Common myeloid progenitor, CD34-positive (primary cell): Measurements from ENCODE around the gene NKIRAS1.
A peak's percentile ranks its signal among the peaks of the same experiment; 100 is the strongest.

Experiments used
- CTCF ChIA-PET: fragments of 350-600 bp; sonication (Branson Sonifier 250); formaldehyde crosslinking; loops from one replicate; lab custom pipeline; 2021; ENCODE audit warnings: antibody characterized with exemption; lab: Charles Lee
- POLR2A ChIA-PET: fragments of 350-600 bp; sonication (Branson Sonifier 250); formaldehyde crosslinking; loops from one replicate; lab custom pipeline; 2021; ENCODE audit warnings: antibody characterized with exemption; lab: Charles Lee
- DNase-seq, 3 donors: peaks; one replicate each; pipeline versions ENCODE4 v3.0.0 to v3.0.0-alpha.2; 2013
- H3K27ac ChIP-seq, 2 experiments: 1 replicate in 1 of 2; 2 replicates in 1 of 2; pipeline ENCODE4 v1.7.0; 2013; ENCODE audit warnings: inconsistent platforms in 2 of 2, low read length in 2 of 2, mild to moderate bottlenecking in 2 of 2, low read depth in 1 of 2, moderate library complexity in 1 of 2; ENCODE audit not compliant: severe bottlenecking in 2 of 2, insufficient read depth in 1 of 2, poor library complexity in 1 of 2
- H3K27me3 ChIP-seq, 5 experiments: replicated peaks in 2 of 5; 1 replicate in 3 of 5; 2 replicates in 2 of 5; pipeline versions ENCODE4 v1.6.1 to v1.7.0; 2013; ENCODE audit warnings: low read length in 4 of 5, mild to moderate bottlenecking in 2 of 5, moderate library complexity in 2 of 5, inconsistent platforms in 1 of 5; ENCODE audit not compliant: insufficient read depth in 5 of 5, control insufficient read depth in 4 of 5
- H3K36me3 ChIP-seq, 4 experiments: 1 replicate in 2 of 4; 2 replicates in 2 of 4; pipeline versions ENCODE4 v1.6.1 to v1.7.0; 2013; ENCODE audit warnings: low read length in 3 of 4, control low read depth in 1 of 4, mild to moderate bottlenecking in 1 of 4; ENCODE audit not compliant: control insufficient read depth in 4 of 4, insufficient read depth in 4 of 4
- H3K4me1 ChIP-seq, 4 experiments: 1 replicate in 3 of 4; 2 replicates in 1 of 4; pipeline versions ENCODE4 v1.6.1 to v1.7.1; 2013; ENCODE audit warnings: low read length in 3 of 4, mild to moderate bottlenecking in 3 of 4, control low read depth in 1 of 4, inconsistent platforms in 1 of 4, moderate library complexity in 1 of 4; ENCODE audit not compliant: control insufficient read depth in 4 of 4, insufficient read depth in 4 of 4; ENCODE audit errors: control extremely low read depth in 1 of 4
- H3K4me3 ChIP-seq, 7 experiments: 1 replicate in 4 of 7; 2 replicates in 3 of 7; pipeline versions ENCODE4 v1.5.1 to v1.7.0; 2013; ENCODE audit warnings: mild to moderate bottlenecking in 7 of 7, low read length in 6 of 7, moderate library complexity in 6 of 7, inconsistent platforms in 2 of 7, low read depth in 2 of 7, control low read depth in 1 of 7; ENCODE audit not compliant: insufficient read depth in 4 of 7, control insufficient read depth in 1 of 7; ENCODE audit errors: extremely low read depth in 1 of 7
- H3K9me3 ChIP-seq, 5 experiments: 1 replicate in 4 of 5; 2 replicates in 1 of 5; pipeline versions ENCODE4 v1.6.1 to v1.7.1; 2013; ENCODE audit warnings: low read length in 4 of 5, mild to moderate bottlenecking in 2 of 5, inconsistent platforms in 1 of 5, low read depth in 1 of 5, moderate library complexity in 1 of 5; ENCODE audit not compliant: control insufficient read depth in 4 of 5, insufficient read depth in 2 of 5; ENCODE audit errors: control extremely low read depth in 1 of 5
- WGBS: methylation state at CpG from one replicate; pipeline ENCODE4 v1.1.5; 2013; ENCODE audit not compliant: insufficient coverage; 5-methylcytosine and 5-hydroxymethylcytosine counted together

Gene NKIRAS1

DNA sequence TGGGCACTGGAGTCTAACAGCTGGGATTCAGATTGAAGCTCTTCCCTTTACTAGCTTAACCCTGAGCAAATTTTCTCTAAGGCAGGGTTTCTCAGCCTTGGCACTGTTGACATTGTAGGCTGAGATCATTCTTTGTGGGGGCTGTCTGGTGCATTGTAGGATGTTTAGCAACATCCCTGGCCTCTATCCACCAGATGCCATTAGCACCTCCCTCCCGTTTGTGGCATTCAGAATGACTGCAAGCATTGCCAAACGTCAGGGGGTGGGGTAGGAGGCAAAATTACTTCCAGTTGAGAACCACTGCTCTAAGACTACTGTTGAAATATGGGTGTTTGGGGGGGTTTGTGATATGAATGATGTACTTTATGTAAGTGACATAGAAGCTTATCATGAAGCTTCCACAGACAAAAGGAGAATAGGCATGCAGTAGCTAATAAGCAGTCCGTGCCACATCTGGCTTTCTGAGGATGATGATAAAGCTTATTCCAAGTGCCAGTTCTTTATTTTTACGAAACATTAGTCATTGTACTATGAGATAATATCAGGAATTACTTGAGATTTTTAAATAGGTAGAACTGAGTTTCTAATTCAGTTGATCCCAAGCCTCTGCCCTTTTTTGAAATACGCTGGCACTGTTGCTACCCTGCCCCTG is 39.3 kb downstream of the NKIRAS1 start:
- DNase-seq, result peak in 2 of 3 donors; percentile 74 to 75
- ChIA-PET POLR2A (no interaction called here), CTCF (interaction anchor here (1.0 to 2.1 kb wide), 5 partner anchors 11 to 66 kb away, joined by 3 to 5 read pairs (median 5); no protein-coding TSS in a partner anchor)
- H3K9me3 ChIP-seq, result peaks cover 0 to 7% (median 0%) of the 10 kb centered on the region in 5 experiments
- H3K27ac ChIP-seq, result no peak overlapping the region
- H3K36me3 ChIP-seq, result peaks cover 0 to 6% (median 2%) of the 10 kb centered on the region in 4 experiments
- no peaks in the 10 kb centered on the region for H3K27me3 ChIP-seq
- H3K4me1 ChIP-seq, result peaks cover 12 to 33% (median 24%) of the 10 kb centered on the region in 4 experiments
- WGBS, result 94% methylated on average over 3 of the region's 5 CpGs
- no peak overlapping the region for H3K4me3 ChIP-seq

DNA sequence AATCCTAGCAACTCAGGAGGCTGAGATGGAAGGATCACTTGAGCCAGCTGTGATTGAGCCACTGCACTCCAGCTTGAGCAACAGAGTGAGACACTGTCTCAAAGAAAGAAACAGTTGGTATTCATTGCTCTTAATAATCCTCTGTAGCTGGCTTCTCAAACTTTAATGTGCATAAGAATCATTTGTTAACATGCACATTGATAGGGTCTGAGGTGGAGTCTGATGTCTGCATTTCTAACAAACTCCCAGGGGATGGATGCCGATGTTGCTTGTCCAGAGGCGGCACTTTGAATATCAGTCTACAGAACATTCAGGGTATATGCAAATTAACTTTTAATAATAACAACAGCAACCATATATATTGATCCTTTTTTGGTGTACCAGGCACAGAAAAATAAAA is 39.9 kb downstream of the NKIRAS1 start:
- ChIA-PET POLR2A (no interaction called here), CTCF (interaction anchor here (1.1 to 1.5 kb wide), 4 partner anchors 12 to 85 kb away, joined by 3 to 5 read pairs (median 4); no protein-coding TSS in a partner anchor)
- Histone ChIP-seq H3K4me3 (no peak overlapping the region), H3K27ac (no peak overlapping the region), H3K27me3 (no peaks in the 10 kb centered on the region), H3K9me3 (peaks cover 0 to 5% (median 0%) of the 10 kb centered on the region in 5 experiments), H3K4me1 (peaks cover 12 to 28% (median 19%) of the 10 kb centered on the region in 4 experiments), H3K36me3 (peaks cover 0 to 6% (median 2%) of the 10 kb centered on the region in 4 experiments)
- WGBS, result no CpG with 5 or more reads among the region's 2 CpGs
- no peak for DNase-seq

DNA sequence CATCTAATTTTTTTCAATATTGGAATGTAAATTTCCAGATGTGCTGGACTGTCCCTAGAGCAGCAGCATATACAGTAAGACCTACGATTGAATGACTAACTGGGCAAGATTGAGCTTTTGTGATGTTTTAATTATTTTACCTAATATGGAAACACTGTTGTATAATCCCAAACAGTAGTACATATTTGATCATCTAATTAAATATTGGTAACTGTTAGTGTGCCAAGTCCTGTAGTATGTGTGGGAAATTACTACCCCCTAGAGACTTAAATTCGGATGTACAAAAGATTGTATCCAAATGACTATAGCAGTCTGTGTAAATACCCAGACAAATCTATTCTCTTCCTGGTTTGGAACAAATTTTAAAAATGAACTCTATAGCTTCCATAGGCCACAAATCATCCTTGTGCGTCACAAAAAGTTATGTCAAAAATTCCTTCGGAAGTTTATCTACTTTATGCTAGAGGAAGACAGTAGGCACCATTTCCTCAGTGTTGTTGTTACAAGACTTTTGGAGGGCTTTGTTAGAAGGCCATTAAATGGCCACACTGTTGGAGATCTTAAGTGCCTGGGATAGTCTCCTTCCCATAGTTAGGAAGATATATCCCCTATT is 41.6 kb downstream of the NKIRAS1 start:
- CTCF ChIA-PET, result interaction anchor here (0.7 to 1.7 kb wide), 4 partner anchors 8 to 41 kb away, joined by 3 read pairs; no protein-coding TSS in a partner anchor
- 92% methylated on average over 2 of the region's 4 CpGs for WGBS
- Histone ChIP-seq H3K27me3 (no peaks in the 10 kb centered on the region), H3K27ac (no peak overlapping the region), H3K36me3 (peaks cover 0 to 6% (median 2%) of the 10 kb centered on the region in 4 experiments), H3K4me1 (peaks cover under 1 to 12% (median 7%) of the 10 kb centered on the region in 4 experiments), H3K9me3 (peaks cover 0 to 5% (median 0%) of the 10 kb centered on the region in 5 experiments), H3K4me3 (no peak overlapping the region)
- DNase-seq, result no peak
- POLR2A ChIA-PET, result no interaction called here

- Histone ChIP-seq H3K9me3 (peaks cover 0 to 5% (median 0%) of the 10 kb centered on the region in 5 experiments), H3K4me3 (no peak overlapping the region), H3K27ac (no peak overlapping the region), H3K4me1 (peaks cover 0 to 11% (median 6%) of the 10 kb centered on the region in 4 experiments), H3K27me3 (no peaks in the 10 kb centered on the region), H3K36me3 (peaks cover 0 to 6% (median 2%) of the 10 kb centered on the region in 4 experiments)
- WGBS, result 93% methylated on average over 5 of the region's 6 CpGs
- POLR2A ChIA-PET, result no interaction called here
- DNase-seq, result no peak
- CTCF ChIA-PET, result interaction anchor here (0.7 to 1.7 kb wide), 8 partner anchors 9 to 40 kb away, joined by 3 to 5 read pairs (median 3); no protein-coding TSS in a partner anchor
Observed at GRCh38 chr3:23874359-23875112, 42.3 kb downstream of the NKIRAS1 start.

DNA sequence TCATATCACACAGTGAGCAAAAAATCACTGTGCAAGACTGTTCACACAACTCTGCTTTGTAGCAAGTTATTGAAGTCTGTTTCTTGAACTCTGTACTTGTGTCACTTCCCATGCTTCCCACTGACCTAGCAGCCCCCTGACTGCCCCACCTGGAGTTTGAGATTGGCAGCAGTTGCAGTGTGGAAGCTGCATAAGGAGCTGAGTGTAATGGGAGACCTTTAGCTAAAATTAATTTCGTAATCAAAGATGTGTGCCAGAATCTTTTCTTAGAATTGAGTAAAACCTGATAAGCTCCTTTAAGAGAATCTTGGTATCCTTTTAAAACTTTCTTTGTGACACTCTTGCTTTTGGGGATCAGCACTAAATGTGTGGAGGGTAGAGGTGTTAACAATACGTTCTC is 42.8 kb downstream of the NKIRAS1 start:
- Histone ChIP-seq H3K4me3 (no peak overlapping the region), H3K4me1 (peaks cover 0 to 11% (median 5%) of the 10 kb centered on the region in 4 experiments), H3K27me3 (no peaks in the 10 kb centered on the region), H3K36me3 (peaks cover 0 to 6% (median 2%) of the 10 kb centered on the region in 4 experiments), H3K9me3 (peaks cover 0 to 5% (median 0%) of the 10 kb centered on the region in 5 experiments), H3K27ac (no peak overlapping the region)
- 86% methylated on average over 1 of the region's 2 CpGs for WGBS
- DNase-seq, result no peak
- CTCF ChIA-PET, result interaction anchor here (0.7 to 1.7 kb wide), 5 partner anchors 9 to 16 kb away, joined by 3 to 5 read pairs (median 3); no protein-coding TSS in a partner anchor
- POLR2A ChIA-PET, result no interaction called here

DNA sequence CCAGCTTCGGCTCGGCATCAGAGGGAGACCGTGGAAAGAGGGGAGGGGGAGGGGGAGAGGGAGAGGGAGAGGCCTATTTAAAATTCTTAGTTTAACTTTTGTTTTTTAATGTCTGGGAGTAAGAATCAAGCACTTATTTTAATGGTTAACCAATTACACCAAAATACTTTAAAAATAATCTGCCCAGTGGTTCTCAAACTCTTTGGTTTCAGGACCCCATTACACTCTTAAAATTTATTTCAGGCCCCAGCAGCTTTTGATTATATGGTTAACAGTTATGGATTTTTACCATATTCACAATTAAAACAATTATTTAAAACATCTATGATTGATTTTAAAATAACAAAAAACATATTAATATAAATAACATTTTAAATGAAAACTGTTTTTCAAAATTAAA is 44.5 kb downstream of the NKIRAS1 start:
- H3K4me1 ChIP-seq, result peaks cover 0 to 8% (median 5%) of the 10 kb centered on the region in 4 experiments
- no peaks in the 10 kb centered on the region for H3K9me3 ChIP-seq
- CTCF ChIA-PET, result no interaction called here
- H3K27ac ChIP-seq, result no peak overlapping the region
- DNase-seq, result no peak
- no peaks in the 10 kb centered on the region for H3K36me3 ChIP-seq
- WGBS, result no CpG with 5 or more reads among the region's 3 CpGs
- POLR2A ChIA-PET, result no interaction called here
- no peaks in the 10 kb centered on the region for H3K27me3 ChIP-seq
- H3K4me3 ChIP-seq, result no peak overlapping the region
